Naive thymus-derived CD8-positive, alpha-beta T cell (primary cell): Measurements from ENCODE around the gene UTRN. TPM values are rescaled to one million over a fixed set of nuclear protein-coding genes. Genes with fewer than 3 reads are reported as not detected.

Experiments used
- ATAC-seq, 2 donors: fragments of 150-1000 bp; cut with Tn5 transposase in 1 of 2; sonication (Bioruptor Pico), chemical (Tn5 transposase) in 1 of 2; 1 replicate in 1 of 2; 2 replicates in 1 of 2; pipeline ENCODE4 v1.10.0; 2021; ENCODE audit warnings: mild to moderate bottlenecking in 2 of 2, moderate library complexity in 2 of 2
- POLR2A ChIA-PET: fragments of 350-600 bp; sonication (Branson Sonifier 250); formaldehyde crosslinking; loops from one replicate; lab custom pipeline; 2021; ENCODE audit warnings: antibody characterized with exemption; lab: Charles Lee
- DNase-seq, 10 donors: peaks; one replicate each; pipeline versions ENCODE4 v3.0.0 to v3.0.0-alpha.2; 2020 to 2022
- H3K27ac Mint-ChIP-seq, 10 donors: one replicate each; pipeline ENCODE4 v1.8.0; 2020 to 2022; ENCODE audit warnings: mild to moderate bottlenecking in 10 of 10, mixed read lengths in 10 of 10, moderate library complexity in 4 of 10, inconsistent platforms in 1 of 10
- H3K27me3 Mint-ChIP-seq, 5 donors: one replicate each; pipeline ENCODE4 v1.8.0; 2021 to 2022; ENCODE audit warnings: mixed read lengths in 5 of 5
- H3K36me3 Mint-ChIP-seq, 3 donors: one replicate each; pipeline ENCODE4 v1.8.0; 2020 to 2022; ENCODE audit warnings: mixed read lengths in 3 of 3, mild to moderate bottlenecking in 2 of 3, inconsistent platforms in 1 of 3
- H3K4me1 Mint-ChIP-seq, 4 donors: one replicate each; pipeline ENCODE4 v1.8.0; 2021 to 2022; ENCODE audit warnings: mixed read lengths in 4 of 4
- H3K4me3 Mint-ChIP-seq, 10 donors: one replicate each; pipeline ENCODE4 v1.8.0; 2020 to 2022; ENCODE audit warnings: mild to moderate bottlenecking in 10 of 10, mixed read lengths in 10 of 10, moderate library complexity in 6 of 10, inconsistent platforms in 1 of 10
- H3K9me3 Mint-ChIP-seq, 9 donors: one replicate each; pipeline ENCODE4 v1.8.0; 2020 to 2022; ENCODE audit warnings: mixed read lengths in 9 of 9, mild to moderate bottlenecking in 3 of 9, inconsistent platforms in 1 of 9, moderate library complexity in 1 of 9
- polyA plus RNA-seq, 3 donors: library from polyadenylated mRNA; unstranded; fragments of 300-500 nt; fragmentation: Illumina TruSeq; gene quantifications; one replicate each; pipeline ENCODE4 v1.2.3, GENCODE V29; 2021
- total RNA-seq, 8 experiments: library from RNA in 2 of 8; stranded (reverse) in 2 of 8; gene quantifications; one replicate each; pipeline ENCODE4 v1.2.3 and lab custom pipeline; 2021 to 2026

The UTRN gene
- total and polyA plus RNA-seq, 5 experiments from 2014 or later = 37.9 to 153 (median 40.3) TPM

DNA sequence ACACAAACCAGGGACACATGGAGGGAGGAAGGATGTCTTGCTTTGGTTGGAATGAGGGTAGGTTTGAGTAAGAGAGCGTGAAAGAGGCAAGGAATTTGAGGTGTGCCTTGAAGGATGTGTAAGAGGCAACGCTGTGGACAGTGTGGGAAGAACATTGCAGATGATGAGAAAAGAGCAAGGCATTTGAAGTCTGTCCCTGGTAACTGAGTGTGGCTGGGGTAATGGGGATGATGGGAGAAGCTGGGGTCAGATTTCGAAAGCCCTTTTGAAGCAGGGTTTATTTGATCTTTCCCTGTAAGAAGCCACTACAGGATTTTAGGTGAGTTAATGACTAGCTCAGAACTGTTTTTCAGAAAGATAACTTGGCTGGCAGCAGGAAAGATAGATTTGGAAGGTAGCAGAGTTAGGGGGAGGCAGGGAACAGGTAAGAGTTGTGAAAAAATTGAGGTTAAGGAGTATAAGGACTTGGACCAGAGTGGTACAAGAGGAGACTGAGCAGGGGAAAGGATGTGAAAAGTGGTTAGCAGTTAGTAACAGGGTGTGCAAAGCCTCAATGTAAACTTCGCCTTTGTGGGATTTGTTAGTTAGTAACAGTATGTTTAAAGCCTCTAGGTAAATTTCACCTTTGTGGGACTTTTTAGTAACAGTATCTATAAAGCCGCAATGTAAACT, 17.7 kb downstream of the UTRN start:
- H3K36me3 Mint-ChIP-seq = no peaks in the 10 kb centered on the region
- POLR2A ChIA-PET = no interaction called here
- H3K27ac Mint-ChIP-seq = peak overlapping the region in 3 of 10 donors; percentile 9 to 16 (median 13)
- no peak for DNase-seq
- H3K27me3 Mint-ChIP-seq = peaks cover 0 to 11% (median 2%) of the 10 kb centered on the region in 5 donors
- H3K9me3 Mint-ChIP-seq = no peaks in the 10 kb centered on the region
- ATAC-seq = no peak
- H3K4me3 Mint-ChIP-seq = no peak overlapping the region
- peaks cover 5 to 35% (median 12%) of the 10 kb centered on the region in 4 donors for H3K4me1 Mint-ChIP-seq

GRCh38 chr6:144304223-144304848, 19.2 kb downstream of the UTRN start:
- H3K36me3 Mint-ChIP-seq = no peaks in the 10 kb centered on the region
- POLR2A ChIA-PET = interaction anchor here (0.5 to 1.3 kb wide), 2 partner anchors 32 to 39 kb away, joined by 3 to 6 read pairs; no protein-coding TSS in a partner anchor
- H3K4me3 Mint-ChIP-seq = peak overlapping the region in 2 of 10 donors; percentile 41 to 61
- DNase-seq = peak in 1 of 10 donors; percentile 26
- peaks cover 2 to 18% (median 3%) of the 10 kb centered on the region in 5 donors for H3K27me3 Mint-ChIP-seq
- H3K9me3 Mint-ChIP-seq = no peaks in the 10 kb centered on the region
- H3K27ac Mint-ChIP-seq = peak overlapping the region in 2 of 10 donors; percentile 32 to 50
- H3K4me1 Mint-ChIP-seq = peaks cover 5 to 33% (median 12%) of the 10 kb centered on the region in 4 donors
- ATAC-seq = no peak

GRCh38 chr6:144305567-144305966, 20.4 kb downstream of the UTRN start:
- no peak for ATAC-seq

DNA sequence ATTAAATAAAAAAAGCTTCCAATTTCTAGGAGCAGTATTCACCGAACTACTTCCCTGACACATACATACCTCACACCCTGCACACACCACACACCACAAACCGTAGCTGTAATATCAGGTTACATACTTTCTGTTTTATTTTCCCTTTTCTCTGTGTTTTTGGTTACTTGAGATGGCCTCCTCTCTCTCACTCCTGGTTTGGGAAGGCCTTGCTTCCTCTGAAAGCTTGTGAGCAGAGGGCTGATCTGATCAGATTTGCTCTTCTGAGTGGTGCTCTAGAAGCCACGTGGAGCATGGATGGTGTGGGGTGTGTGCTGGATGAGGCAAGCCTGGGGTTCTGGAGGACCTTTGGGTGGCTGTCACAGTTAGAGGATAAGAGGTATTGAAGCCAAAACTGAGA, 20.9 kb downstream of the UTRN start:
- Mint-ChIP-seq H3K4me3 (peak overlapping the region in 2 of 10 donors; percentile 60 to 70), H3K9me3 (no peaks in the 10 kb centered on the region), H3K36me3 (no peaks in the 10 kb centered on the region), H3K27ac (peak overlapping the region in 6 of 10 donors; percentile 15 to 90 (median 61)), H3K4me1 (peaks cover 5 to 37% (median 12%) of the 10 kb centered on the region in 4 donors), H3K27me3 (peaks cover 2 to 18% (median 5%) of the 10 kb centered on the region in 5 donors)
- DNase-seq = peak in 1 of 10 donors; percentile 32
- POLR2A ChIA-PET = no interaction called here
- ATAC-seq = no peak

More at GRCh38 chr6:144305567-144305966, 20.4 kb downstream of the UTRN start:
- no peaks in the 10 kb centered on the region for H3K36me3 Mint-ChIP-seq
- POLR2A ChIA-PET = no interaction called here
- H3K4me3 Mint-ChIP-seq = peak overlapping the region in 2 of 10 donors; percentile 60 to 70
- no peaks in the 10 kb centered on the region for H3K9me3 Mint-ChIP-seq
- peaks cover 5 to 33% (median 12%) of the 10 kb centered on the region in 4 donors for H3K4me1 Mint-ChIP-seq
- DNase-seq = no peak
- peak overlapping the region in 3 of 10 donors; percentile 54 to 90 (median 68) for H3K27ac Mint-ChIP-seq
- peaks cover 2 to 18% (median 4%) of the 10 kb centered on the region in 5 donors for H3K27me3 Mint-ChIP-seq

DNA sequence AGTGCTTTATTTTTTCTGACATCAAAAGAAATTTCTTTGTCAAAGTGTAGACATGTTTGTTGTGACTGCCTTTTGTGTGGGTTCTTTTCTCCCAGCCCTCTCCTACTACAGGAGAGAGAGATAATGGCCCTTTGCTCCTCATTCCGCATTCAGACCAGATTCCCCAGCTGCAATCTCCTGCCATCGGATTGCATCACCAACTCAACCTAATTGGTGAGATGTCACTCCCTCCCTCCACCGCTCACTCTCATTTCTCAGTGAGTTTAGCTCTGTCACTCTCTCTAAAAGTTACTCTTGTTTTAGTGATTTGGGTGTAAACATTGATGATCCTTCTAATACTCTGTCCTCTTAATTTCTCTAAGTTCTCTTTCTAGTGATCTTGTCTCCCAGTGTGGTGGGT, 22.7 kb downstream of the UTRN start:
- Mint-ChIP-seq H3K4me1 (peaks cover 5 to 39% (median 8%) of the 10 kb centered on the region in 4 donors), H3K36me3 (no peaks in the 10 kb centered on the region), H3K27ac (peak overlapping the region in 2 of 10 donors; percentile 33 to 34), H3K4me3 (no peak overlapping the region), H3K27me3 (peaks cover 2 to 13% (median 5%) of the 10 kb centered on the region in 5 donors), H3K9me3 (no peaks in the 10 kb centered on the region)
- ATAC-seq (no peak), DNase-seq (no peak)
- POLR2A ChIA-PET = no interaction called here

GRCh38 chr6:144310765-144311164, 25.6 kb downstream of the UTRN start:
- Mint-ChIP-seq H3K9me3 (no peaks in the 10 kb centered on the region), H3K36me3 (no peaks in the 10 kb centered on the region), H3K27ac (no peak overlapping the region), H3K4me3 (peak overlapping the region in 3 of 10 donors; percentile 16 to 53 (median 18)), H3K27me3 (peaks cover 1 to 13% (median 2%) of the 10 kb centered on the region in 5 donors), H3K4me1 (peaks cover 5 to 23% (median 5%) of the 10 kb centered on the region in 4 donors)
- POLR2A ChIA-PET = no interaction called here
- no peak for DNase-seq
- ATAC-seq = no peak

DNA sequence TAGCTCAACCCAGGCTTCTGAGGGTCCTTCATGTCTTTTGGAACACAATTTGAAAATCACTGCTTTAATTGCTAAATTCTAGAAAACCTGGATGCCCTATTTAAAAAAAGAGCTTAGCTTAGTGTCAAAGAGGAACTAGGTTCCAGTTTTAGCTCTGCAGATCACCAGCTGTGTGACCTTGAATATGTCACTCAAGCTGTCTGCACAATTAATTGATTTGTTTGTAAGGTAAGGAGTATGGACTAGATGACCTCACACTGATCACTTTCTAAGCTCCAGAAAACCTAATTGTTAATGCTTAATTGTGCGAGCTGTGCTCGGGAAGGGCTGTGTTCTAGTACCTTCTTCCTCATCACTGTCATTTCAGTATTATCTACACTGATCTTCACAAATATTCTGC, 26.2 kb downstream of the UTRN start:
- Mint-ChIP-seq H3K4me3 (peak overlapping the region in 1 of 10 donors; percentile 53), H3K36me3 (no peaks in the 10 kb centered on the region), H3K27me3 (peaks cover 1 to 13% (median 2%) of the 10 kb centered on the region in 5 donors), H3K27ac (no peak overlapping the region), H3K4me1 (peaks cover under 1 to 18% (median 1%) of the 10 kb centered on the region in 4 donors), H3K9me3 (no peaks in the 10 kb centered on the region)
- ATAC-seq (no peak), DNase-seq (no peak)
- POLR2A ChIA-PET = no interaction called here

DNA sequence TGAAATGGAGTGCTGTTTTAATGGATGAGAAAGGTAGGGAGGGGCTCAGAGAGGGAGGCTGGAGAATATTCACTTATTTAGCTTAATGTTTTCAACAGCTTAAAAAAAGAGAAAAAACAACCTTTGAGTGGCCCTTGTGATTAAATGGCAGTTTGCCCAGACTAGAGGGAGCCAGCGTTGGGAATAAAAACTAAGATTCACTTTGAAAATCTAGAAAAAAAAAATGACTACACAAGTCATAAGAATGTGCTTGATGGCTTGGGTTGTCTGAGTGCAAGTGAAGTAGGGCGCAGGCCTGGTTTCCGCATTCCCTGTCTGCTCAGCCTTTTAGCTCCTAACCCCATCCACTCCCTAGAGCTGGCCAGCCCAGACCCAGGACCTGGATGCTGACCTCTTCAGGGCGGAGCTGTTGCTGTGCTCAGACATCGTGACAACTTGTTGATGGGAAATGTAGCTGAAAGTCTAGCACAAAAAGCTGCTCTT, 28.9 kb downstream of the UTRN start:
- POLR2A ChIA-PET = no interaction called here
- H3K4me3 Mint-ChIP-seq = no peak overlapping the region
- DNase-seq (no peak), ATAC-seq (no peak)
- H3K36me3 Mint-ChIP-seq = no peaks in the 10 kb centered on the region
- H3K9me3 Mint-ChIP-seq = no peaks in the 10 kb centered on the region
- H3K27me3 Mint-ChIP-seq = peaks cover 0 to 5% (median 2%) of the 10 kb centered on the region in 5 donors
- no peak overlapping the region for H3K27ac Mint-ChIP-seq
- H3K4me1 Mint-ChIP-seq = peaks cover 0 to 24% (median under 1%) of the 10 kb centered on the region in 4 donors

GRCh38 chr6:144314562-144314961, 29.4 kb downstream of the UTRN start:
- ATAC-seq (no peak), DNase-seq (no peak)
- Mint-ChIP-seq H3K36me3 (no peaks in the 10 kb centered on the region), H3K9me3 (no peaks in the 10 kb centered on the region), H3K4me3 (no peak overlapping the region), H3K27ac (no peak overlapping the region), H3K27me3 (peaks cover 0 to 1% (median 0%) of the 10 kb centered on the region in 5 donors), H3K4me1 (peaks cover 0 to 26% (median under 1%) of the 10 kb centered on the region in 4 donors)
- POLR2A ChIA-PET = no interaction called here

- no peak overlapping the region for H3K4me3 Mint-ChIP-seq
- peak overlapping the region in 2 of 10 donors; percentile 5 to 42 for H3K27ac Mint-ChIP-seq
- H3K4me1 Mint-ChIP-seq = peaks cover under 1 to 27% (median 1%) of the 10 kb centered on the region in 4 donors
- no peaks in the 10 kb centered on the region for H3K36me3 Mint-ChIP-seq
- POLR2A ChIA-PET = no interaction called here
- peaks cover 0 to 1% (median 0%) of the 10 kb centered on the region in 5 donors for H3K27me3 Mint-ChIP-seq
- H3K9me3 Mint-ChIP-seq = no peaks in the 10 kb centered on the region
- ATAC-seq (no peak), DNase-seq (no peak)
Observed at GRCh38 chr6:144315226-144315980, 30.3 kb downstream of the UTRN start.

DNA sequence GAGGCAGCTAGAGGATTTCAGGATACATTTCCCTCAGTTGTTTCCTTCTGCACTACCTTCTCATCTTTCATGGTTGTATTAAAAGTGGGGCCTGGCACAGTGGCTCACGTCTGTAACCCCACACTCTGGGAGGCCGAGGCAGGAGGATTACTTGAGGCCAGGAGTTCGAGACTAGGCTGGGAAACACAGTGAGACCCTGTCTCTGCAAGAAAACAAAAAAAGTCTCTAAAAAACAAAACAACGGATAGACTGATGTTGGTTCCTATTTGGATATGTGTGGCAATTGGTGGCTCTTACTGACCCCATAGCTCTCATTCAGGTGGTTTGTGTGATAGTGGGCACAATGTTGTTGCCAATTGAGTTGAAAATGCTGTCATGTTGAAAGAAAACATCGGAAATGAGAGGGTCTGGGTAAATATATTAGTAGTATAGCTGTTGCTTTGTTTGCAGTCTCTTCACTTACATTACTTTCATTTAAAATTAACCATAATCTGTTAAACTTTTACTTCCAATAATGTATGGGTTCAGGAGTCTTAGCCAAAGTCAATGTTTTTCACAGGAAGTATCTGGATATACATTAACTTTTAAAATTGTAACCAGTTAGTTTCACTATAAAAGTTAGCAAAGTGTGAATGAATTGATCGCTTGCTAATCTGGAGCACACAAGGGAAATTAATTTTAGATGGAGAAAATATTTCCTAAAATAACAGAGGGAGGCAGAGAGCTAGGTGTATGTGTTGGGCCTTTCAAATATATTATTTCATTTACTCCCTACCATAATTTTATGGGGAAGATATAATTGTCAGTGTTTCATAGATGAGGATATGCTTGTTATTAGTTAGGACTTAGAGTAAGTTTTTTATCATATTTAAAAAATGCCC, 31.1 kb downstream of the UTRN start:
- Mint-ChIP-seq H3K9me3 (no peaks in the 10 kb centered on the region), H3K36me3 (no peaks in the 10 kb centered on the region), H3K27me3 (no peaks in the 10 kb centered on the region), H3K4me1 (peaks cover 2 to 28% (median 7%) of the 10 kb centered on the region in 4 donors), H3K27ac (peak overlapping the region in 1 of 10 donors; percentile 5), H3K4me3 (no peak overlapping the region)
- no peak for ATAC-seq
- no peak for DNase-seq
- POLR2A ChIA-PET = no interaction called here

DNA sequence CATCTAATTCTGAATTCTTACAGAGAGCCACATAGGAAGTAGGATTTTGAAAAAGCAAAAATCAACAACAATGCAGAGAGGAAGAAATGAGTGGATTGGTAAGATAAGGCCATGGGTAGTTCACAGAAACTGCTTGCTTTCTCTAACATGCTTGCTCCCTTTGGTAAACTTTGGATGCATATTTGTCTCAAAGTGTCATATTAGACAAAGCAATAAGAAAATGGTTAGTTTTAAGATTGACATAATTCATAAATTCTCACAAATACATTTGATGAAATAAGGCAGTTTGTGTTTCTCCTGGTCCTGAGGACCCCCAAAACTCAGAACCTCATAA, 31.7 kb downstream of the UTRN start:
- Mint-ChIP-seq H3K4me3 (no peak overlapping the region), H3K9me3 (no peaks in the 10 kb centered on the region), H3K27me3 (no peaks in the 10 kb centered on the region), H3K4me1 (peaks cover 2 to 24% (median 7%) of the 10 kb centered on the region in 4 donors), H3K36me3 (no peaks in the 10 kb centered on the region), H3K27ac (no peak overlapping the region)
- DNase-seq = no peak
- POLR2A ChIA-PET = no interaction called here
- no peak for ATAC-seq
